Vagina (tissue), 2 donors: ENCODE results near the gene DOK7.

Source experiments
- POLR2AphosphoS5 ChIP-seq, 2 donors: sonication (generic); formaldehyde crosslinking; IDR thresholded peaks; one replicate each; pipeline ENCODE4 v1.9.0; 2017; ENCODE audit warnings: antibody characterized with exemption in 2 of 2, mild to moderate bottlenecking in 2 of 2, low read depth in 1 of 2; ENCODE audit not compliant: insufficient read depth in 1 of 2
- TF ChIP-seq, protein P1 (sequence below), 3 experiments: fragments of 450-650 bp in 2 of 3; fragments of 200-600 bp in 1 of 3; sonication (generic) in 1 of 3; IDR thresholded peaks; one replicate each; pipeline ENCODE4 v1.5.1; 2017 to 2019; ENCODE audit warnings: antibody characterized with exemption in 3 of 3, mild to moderate bottlenecking in 2 of 3, moderate library complexity in 2 of 3

DNA sequence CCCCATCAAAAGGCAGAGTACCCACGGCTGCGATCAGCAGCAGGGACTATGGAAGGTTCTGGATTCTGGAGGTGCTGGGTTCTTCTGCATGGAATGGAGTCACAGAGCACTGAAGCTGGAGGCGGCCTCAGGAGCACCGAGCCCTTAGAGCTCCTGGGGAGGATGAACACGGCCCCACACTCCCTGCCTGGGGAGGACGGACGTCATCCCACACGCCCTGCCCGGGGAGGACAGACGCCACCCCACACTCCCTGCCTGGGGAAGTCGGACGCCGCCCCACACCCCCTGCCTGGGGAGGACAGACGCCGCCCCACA, 59.2 kb downstream of the DOK7 start:
- TF ChIP-seq, protein P1, sequence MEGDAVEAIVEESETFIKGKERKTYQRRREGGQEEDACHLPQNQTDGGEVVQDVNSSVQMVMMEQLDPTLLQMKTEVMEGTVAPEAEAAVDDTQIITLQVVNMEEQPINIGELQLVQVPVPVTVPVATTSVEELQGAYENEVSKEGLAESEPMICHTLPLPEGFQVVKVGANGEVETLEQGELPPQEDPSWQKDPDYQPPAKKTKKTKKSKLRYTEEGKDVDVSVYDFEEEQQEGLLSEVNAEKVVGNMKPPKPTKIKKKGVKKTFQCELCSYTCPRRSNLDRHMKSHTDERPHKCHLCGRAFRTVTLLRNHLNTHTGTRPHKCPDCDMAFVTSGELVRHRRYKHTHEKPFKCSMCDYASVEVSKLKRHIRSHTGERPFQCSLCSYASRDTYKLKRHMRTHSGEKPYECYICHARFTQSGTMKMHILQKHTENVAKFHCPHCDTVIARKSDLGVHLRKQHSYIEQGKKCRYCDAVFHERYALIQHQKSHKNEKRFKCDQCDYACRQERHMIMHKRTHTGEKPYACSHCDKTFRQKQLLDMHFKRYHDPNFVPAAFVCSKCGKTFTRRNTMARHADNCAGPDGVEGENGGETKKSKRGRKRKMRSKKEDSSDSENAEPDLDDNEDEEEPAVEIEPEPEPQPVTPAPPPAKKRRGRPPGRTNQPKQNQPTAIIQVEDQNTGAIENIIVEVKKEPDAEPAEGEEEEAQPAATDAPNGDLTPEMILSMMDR (IDR thresholded peaks at IDR 0.05): no peak
- TF ChIP-seq POLR2AphosphoS5 (IDR thresholded peaks at IDR 0.05; ENCODE audit: insufficient read depth in 1 of 2, low read depth in 1 of 2): no peak
